Hepatocyte (in vitro differentiated cells): ENCODE data around the gene TINCR.
"Not testable (repeated sequence)": the region's sequence is repeated elsewhere in the genome, so short reads cannot be mapped to it uniquely, and the experiment has no call there.

Experiments
- EZH2 ChIP-seq: fragments of 200-600 bp; sonication (generic); IDR thresholded peaks from 2 replicates; pipeline ENCODE4 v1.6.1; 2016; ENCODE audit warnings: antibody characterized with exemption, mild to moderate bottlenecking, borderline replicate concordance
- EZH2phosphoT487 ChIP-seq: fragments of 200-600 bp; sonication (generic); IDR thresholded peaks from one replicate; pipeline ENCODE4 v1.6.1; 2018; ENCODE audit warnings: antibody characterized with exemption, mild to moderate bottlenecking, low read depth, moderate library complexity; ENCODE audit not compliant: unreplicated experiment, severe bottlenecking
- TF ChIP-seq, protein P1 (sequence below): fragments of 200-600 bp; sonication (generic); IDR thresholded peaks from 2 replicates; pipeline ENCODE4 v1.5.1; 2016; ENCODE audit warnings: antibody characterized with exemption, mild to moderate bottlenecking; ENCODE audit not compliant: poor library complexity

DNA sequence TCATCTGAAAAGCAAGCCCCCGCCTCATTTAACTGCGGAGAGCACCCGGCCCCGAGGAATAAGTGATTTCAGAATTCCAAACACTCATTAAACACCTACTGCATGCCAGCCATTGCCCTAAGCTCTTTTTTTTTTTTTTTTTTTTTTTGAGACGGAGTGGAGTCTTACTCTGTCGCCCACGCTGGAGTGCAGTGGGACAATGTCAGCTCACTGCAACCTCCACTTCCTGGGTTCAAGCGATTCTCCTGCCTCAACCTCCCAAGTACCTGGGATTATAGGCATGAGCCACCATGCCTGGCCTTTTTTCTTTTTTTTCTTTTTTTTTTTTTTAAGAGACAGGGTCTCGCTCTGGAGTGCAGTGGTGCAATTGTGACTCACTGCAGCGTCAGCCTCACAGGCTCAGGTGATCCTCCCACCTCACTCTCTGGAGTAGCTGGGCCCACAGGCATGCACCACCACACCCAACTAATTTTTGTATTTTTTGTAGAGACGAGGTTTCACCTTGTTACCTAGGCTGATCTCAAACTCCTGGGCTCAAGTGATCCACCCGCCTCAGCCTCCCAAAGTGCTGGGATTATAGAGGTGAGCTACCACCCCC lies 30.7 kb downstream of the TINCR start:
- TF ChIP-seq, protein P1, sequence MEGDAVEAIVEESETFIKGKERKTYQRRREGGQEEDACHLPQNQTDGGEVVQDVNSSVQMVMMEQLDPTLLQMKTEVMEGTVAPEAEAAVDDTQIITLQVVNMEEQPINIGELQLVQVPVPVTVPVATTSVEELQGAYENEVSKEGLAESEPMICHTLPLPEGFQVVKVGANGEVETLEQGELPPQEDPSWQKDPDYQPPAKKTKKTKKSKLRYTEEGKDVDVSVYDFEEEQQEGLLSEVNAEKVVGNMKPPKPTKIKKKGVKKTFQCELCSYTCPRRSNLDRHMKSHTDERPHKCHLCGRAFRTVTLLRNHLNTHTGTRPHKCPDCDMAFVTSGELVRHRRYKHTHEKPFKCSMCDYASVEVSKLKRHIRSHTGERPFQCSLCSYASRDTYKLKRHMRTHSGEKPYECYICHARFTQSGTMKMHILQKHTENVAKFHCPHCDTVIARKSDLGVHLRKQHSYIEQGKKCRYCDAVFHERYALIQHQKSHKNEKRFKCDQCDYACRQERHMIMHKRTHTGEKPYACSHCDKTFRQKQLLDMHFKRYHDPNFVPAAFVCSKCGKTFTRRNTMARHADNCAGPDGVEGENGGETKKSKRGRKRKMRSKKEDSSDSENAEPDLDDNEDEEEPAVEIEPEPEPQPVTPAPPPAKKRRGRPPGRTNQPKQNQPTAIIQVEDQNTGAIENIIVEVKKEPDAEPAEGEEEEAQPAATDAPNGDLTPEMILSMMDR: not testable (repeated sequence)
- not testable (repeated sequence) for TF ChIP-seq EZH2phosphoT487, EZH2
